AG10803 (cell line): ENCODE measurements around the gene SIX3.

Experiments used
- DNase-seq: peaks from one replicate; pipeline ENCODE4 v3.0.0; 2010; ENCODE audit warnings: low read depth
- H3K4me3 ChIP-seq: 2 replicates; pipeline ENCODE4 v1.5.1; 2011; ENCODE audit warnings: mild to moderate bottlenecking, low read length, control low read depth
- TF ChIP-seq, protein P1 (sequence below): conservative IDR thresholded peaks from 2 replicates; pipeline ENCODE4 v1.5.1; 2011; ENCODE audit warnings: mild to moderate bottlenecking, low read length, control low read depth, inconsistent platforms

The SIX3 gene

DNA sequence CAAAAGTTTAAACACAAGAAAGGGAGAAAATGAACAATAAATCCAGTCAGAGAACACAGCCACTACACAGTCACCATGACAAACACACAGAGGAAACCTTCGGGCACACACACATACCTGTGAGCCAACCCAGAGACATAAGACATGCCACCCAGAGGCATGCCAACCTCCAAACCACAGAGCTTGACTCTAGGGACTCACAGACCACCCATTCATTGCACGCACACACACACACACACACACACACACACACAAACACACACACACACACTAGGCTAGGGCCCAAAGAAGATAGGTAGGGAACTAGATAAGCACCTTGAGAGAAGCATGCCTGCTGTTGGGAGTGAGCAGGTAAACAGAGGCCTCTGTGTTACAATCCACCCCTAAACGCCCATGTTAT is 9.1 kb downstream of the SIX3 start:
- TF ChIP-seq, protein P1, sequence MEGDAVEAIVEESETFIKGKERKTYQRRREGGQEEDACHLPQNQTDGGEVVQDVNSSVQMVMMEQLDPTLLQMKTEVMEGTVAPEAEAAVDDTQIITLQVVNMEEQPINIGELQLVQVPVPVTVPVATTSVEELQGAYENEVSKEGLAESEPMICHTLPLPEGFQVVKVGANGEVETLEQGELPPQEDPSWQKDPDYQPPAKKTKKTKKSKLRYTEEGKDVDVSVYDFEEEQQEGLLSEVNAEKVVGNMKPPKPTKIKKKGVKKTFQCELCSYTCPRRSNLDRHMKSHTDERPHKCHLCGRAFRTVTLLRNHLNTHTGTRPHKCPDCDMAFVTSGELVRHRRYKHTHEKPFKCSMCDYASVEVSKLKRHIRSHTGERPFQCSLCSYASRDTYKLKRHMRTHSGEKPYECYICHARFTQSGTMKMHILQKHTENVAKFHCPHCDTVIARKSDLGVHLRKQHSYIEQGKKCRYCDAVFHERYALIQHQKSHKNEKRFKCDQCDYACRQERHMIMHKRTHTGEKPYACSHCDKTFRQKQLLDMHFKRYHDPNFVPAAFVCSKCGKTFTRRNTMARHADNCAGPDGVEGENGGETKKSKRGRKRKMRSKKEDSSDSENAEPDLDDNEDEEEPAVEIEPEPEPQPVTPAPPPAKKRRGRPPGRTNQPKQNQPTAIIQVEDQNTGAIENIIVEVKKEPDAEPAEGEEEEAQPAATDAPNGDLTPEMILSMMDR = no peak

DNA sequence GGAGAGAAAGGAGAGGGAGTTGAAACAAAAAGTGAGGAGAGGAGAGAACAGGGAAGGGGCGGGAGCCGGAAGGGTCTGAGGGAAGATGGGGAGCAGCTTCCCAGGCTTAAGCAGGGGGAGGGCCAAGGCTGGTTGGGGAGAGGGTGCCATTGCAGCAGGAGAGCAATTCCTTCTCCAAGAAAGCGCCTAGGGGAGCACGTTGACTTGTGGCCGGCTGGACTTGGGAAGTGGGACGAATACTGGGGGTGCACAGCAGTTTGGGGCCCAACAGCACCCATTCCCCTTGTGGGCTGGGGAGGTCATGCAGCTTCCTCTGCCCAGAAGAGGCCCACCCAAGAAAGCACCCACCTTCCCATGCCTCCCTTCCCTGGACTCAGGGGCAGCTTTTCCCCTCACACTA is 9.6 kb downstream of the SIX3 start:
- DNase-seq = no peak
- TF ChIP-seq, protein P1 = no peak
- H3K4me3 ChIP-seq = no peak overlapping the region

More for the DNA sequence above, 9.1 kb downstream of the SIX3 start:
- no peak for DNase-seq
- no peak overlapping the region for H3K4me3 ChIP-seq

DNA sequence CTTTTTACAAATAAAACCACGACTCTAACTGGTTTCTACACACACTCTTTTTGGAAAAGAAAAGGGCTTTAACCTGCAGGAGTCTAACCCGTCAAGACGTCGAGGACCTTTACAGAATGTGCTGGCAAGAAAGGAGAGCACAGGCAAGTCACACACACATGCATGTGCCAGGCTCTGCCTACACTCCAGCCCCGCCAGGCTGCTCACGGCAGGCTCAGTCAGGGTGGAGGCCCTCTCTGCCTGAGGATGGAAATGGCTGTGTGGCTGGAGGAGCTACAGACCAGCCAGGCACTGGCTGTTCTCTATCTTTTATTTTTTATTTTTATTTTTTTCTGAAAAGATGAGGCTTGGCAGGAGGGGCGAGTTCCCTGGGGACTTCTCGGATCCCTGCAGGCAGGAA is 10.2 kb downstream of the SIX3 start:
- H3K4me3 ChIP-seq = no peak overlapping the region

DNA sequence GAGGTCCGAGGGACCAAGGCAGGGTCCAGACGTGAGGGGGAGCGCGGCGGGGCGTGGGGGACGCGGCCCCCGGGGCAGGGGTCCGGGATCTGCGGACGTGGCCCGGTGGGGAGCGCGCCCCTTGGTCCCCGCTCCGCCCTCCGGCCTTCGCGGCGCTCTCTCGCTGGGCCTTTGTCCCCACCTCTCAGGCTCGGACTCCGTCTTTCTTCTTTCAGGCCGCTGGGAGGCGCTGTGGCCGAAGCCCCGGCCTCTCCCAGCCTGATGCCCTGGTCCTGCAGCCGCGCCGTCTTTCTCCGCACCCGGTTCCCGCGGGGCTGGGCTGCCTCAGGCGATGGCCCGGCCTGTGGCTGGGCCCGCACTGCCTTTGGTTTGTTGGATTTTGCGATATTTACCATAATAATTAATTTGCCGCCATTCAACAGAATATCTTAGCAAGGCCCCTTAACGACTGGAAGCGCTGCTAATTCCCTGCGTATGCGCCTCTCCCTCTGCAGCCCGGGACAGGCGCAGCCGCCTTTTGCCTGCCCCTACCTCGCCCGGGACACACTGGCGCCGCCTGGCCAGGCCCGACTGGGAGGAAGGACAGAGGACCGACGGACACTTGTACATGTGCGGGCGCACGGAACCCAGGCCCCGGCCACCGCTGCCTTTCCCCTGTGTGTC is 10.8 kb downstream of the SIX3 start:
- peak overlapping the region; percentile 40 for H3K4me3 ChIP-seq
- TF ChIP-seq, protein P1 = peak; percentile 59
- peak; percentile 47 for DNase-seq

More for the DNA sequence above, 10.2 kb downstream of the SIX3 start:
- DNase-seq = no peak
- TF ChIP-seq, protein P1 = no peak

DNA sequence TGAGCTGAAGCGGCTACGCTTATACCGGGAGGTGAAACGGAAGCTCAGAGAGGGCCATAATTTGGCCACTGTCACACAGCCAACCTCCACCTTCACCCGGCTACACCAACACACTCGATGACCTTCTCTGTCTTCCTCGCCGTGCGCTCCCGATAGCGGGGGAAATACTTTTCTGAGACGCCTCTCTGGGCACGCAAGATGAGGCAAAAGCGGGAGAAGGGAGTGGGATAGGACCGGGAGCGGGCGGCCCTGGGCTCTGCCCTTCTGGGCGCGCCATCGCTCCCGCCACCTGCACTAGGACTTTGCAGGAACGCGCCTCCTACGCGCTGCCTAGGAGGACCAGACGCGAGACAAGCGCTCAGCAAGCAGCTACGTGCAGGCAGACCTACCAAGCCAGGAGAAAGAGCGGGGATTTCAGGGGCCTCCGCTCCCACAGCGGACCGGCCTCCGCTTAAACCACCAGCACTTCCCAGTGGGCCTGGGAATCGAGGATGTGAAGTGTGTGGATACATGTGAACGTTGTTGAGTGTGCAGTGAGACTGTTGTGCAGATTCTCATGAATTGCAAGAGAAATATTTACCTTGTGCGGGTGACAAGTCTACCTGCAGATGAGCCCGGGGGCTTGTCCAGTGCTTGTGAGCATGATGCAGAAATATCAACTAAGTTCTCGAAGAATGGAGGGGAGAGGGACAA is 11.4 kb downstream of the SIX3 start:
- peak overlapping the region; percentile 40 for H3K4me3 ChIP-seq
- no peak for DNase-seq

DNA sequence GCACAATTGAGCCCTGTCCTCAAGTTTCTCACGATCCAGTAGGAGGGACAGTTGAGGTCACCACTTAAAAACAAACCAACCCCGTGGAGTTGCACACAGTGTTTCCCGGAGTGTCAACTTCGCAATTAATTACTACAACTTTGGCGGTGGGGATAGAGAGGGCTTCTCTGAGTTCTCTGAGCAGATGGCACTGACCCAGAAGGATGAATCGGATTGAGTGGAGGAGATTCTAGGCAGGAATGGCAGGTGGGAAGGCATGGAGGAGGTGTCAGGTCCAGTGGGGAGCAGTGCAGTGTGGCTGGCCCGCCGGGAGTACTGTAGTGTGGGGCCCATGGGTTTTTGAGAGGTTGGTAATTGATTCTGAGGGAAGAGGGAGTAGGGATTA is 12.0 kb downstream of the SIX3 start:
- no peak for DNase-seq
- TF ChIP-seq, protein P1 = no peak
- no peak overlapping the region for H3K4me3 ChIP-seq

More for the DNA sequence above, 11.4 kb downstream of the SIX3 start:
- TF ChIP-seq, protein P1 = no peak

DNA sequence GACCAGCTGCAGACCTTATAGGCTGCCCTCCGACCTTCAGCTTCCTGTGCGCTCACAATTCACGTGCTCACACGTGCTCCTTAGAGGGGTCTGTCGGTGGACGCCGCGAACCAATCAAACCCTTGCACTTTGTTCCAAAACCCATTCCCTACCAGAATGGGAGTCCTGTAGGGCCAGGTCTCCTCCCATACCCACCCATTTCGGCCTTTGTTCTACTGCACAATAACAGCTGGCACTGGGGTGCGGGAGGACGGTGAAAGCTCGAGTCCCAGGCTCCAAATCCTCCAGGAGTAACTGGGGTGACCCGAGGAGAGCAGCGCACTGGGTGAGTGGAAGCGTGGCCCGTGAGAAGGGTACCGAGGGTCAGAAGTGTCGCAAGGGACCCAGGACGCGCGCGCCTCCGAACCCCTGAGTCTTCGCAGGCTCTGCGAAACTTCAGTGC is 13.0 kb downstream of the SIX3 start:
- no peak overlapping the region for H3K4me3 ChIP-seq
- TF ChIP-seq, protein P1 = no peak
- DNase-seq = no peak
